HG02571 (cell line): ENCODE measurements around the gene C4orf33.
A peak's percentile ranks its signal among the peaks of the same experiment; 100 is the strongest.
"Not testable (repeated sequence)": the region's sequence is repeated elsewhere in the genome, so short reads cannot be mapped to it uniquely, and the experiment has no call there.

Experiments
- ATAC-seq: cut with Tn5 transposase; IDR thresholded peaks from one replicate; pipeline ENCODE4 v1.9.1; 2021; ENCODE audit warnings: mild to moderate bottlenecking, moderate library complexity; ENCODE audit not compliant: unreplicated experiment

The C4orf33 gene

DNA sequence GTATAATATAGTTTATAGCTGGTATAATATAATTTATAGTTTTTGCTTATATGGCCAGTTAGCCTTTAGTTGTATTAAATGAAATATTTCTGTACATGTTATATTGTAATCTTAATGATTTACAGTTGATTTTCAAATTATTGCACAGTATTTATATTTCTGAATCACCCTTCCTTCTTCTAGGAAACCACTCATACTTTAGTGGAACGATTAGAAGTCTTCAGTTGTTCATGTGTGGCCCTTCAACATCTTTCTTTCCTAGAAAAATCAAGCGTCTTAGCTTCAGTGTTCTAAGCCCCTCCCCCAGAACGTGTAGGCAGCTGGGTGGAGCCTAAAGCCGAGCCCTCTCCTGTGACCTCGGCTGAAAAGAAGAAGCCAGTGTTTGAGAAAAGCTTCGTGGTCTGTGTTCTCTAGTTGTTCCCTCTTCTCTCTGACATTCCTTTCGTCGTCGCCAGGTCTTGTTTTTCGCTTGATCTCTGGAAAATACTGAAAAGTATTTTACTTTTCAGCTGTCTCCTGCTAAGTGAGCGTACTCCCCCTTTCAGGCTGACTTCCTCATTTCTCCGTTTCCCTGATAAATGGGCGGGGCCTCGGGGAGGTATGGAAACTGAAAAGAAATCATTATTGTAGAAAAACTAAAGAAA lies at the start of gene C4orf33:
TSS of gene C4orf33 (plus strand) at position 342 of the 644 bp plus-strand sequence. CDS start 6,459 bp downstream, outside the sequence.
- ATAC-seq: peak; percentile 44

DNA sequence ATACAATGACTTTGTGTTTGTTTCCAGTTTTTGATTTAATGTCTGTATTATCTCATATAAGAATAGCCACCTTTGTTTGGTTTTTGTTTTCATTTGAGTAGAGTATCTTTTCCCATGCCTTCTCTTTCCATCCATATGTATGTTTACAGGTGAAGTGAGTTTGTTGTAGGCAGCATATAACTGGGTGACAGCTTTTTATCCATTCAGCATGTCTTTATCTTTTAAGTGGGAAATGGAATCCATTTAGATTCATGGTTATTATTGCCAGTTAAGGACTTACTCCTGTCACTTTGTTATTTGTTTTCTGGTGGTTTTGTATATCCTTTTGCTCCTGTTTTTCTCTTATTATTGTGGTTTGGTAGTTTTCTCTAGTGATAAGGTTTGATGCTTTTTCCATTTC lies 36.9 kb upstream of the C4orf33 start:
- no peak for ATAC-seq

GRCh38 chr4:129062580-129062979 lies 33.4 kb upstream of the C4orf33 start:
- no peak for ATAC-seq

DNA sequence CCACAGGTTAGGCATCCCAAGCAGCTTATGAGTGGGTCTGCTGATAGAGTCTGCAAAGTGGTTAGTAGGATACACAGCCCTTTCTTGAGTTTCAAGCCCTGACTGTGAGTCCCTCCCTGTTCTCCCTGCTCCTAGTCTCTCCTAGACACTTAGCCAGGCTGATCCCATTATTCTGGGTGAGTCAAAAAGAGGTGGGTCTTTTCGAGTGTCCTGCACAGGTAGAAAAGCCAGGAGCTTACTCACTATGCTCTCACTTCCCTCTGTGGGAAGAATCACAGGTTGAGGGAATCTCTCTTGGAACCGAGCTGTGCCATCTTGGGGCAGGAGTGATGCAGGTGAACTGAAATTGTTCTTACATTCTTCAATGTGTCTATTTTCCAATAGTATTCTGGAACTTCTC lies 32.3 kb upstream of the C4orf33 start:
- no peak for ATAC-seq

- no peak for ATAC-seq
These were observed 31.2 kb upstream of the C4orf33 start for GRCh38 chr4:129064717-129065116.

DNA sequence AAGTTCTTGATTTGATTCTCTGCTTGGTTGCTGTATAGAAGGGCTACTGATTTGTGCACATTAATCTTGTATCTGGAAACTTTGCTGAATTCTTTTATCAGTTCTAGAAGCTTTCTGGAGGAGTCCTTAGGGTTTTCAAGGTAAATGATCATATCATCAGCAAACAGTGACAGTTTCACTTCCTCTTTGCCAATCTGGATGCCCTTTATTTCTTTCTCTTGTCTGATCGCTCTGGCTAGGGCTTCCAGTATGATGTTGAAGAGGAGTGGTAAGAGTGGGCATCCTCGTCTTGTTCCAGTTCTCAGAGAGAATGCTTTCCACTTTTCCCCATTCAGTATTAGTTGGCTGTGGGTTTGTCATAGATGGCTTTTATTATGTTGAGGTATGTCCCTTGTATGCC lies 26.4 kb upstream of the C4orf33 start:
- ATAC-seq: not testable (repeated sequence)

DNA sequence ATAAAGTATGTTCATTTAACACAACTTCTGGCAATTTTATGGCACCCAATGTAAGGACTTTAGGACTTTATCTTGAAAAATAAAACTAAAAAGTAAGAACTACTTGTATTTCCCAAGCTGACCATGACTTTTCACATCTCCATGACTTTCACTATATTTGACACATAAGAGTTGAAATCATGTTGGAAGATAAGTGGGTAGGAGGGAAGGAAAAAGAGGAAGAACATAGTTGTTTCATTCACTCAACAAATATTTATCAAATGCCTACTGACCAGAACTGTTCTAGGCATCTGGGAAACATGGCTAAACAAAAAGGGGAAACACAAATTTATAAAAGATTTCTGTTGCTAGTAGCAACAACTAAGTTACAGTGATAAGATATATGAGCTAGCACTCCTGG lies 18.6 kb upstream of the C4orf33 start:
- no peak for ATAC-seq

DNA sequence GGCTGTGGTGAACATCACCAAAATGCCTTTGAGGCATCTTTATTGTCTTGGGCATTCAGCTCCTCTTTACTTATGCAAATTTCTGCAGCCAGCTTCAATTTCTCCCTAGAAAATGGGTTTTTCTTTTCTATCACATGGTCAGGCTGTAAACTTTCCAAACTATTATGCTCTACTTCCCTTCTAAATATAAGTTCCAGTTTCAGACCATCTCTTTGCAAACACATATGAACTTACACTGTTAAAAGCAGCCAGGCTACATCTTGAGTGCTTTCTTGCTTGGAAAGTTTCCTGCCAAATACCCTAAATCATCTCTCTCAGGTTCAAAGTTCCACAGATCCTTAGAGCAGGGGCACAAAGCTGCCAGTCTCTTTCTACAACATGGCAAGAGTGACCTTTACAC lies 15.8 kb upstream of the C4orf33 start:
- no peak for ATAC-seq

DNA sequence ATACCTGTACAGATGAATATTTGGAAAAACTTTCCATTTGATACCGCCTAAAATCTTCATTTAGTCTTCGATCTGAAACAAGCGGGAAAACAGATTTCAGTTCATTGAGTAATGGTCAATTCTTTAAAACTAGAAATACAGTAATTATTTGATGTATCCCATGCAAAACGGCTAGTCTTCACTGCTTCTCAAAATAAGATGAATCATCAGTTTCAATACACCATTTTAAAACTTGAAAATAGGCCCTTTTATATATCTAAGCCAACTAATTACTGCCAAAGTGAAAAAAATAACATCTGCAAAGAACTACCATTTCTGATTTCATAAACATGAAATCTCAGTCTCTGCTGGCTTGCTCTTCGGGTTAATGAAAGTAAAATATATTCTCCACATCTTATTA lies 13.7 kb upstream of the C4orf33 start:
- no peak for ATAC-seq

GRCh38 chr4:129085472-129085871 lies 10.5 kb upstream of the C4orf33 start:
- no peak for ATAC-seq

DNA sequence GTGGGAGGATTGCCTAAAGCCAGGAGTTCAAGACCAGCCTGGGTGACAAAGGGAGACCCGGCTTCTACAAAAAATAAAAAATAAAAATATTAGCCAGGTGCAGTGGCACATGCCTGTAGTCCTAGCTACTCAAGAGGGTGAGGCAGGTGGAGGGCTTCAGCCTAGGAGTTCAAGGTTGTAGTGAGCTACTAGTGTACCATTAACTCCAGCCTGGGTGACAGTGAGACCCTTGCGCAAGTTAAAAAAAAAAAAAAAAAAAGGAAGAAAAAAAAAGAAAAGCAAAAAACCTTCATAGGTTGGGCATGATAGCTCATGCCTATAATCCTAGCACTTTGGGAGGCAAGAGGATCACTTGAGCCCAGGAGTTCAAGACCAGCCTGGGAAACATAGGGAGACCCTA lies 8.4 kb upstream of the C4orf33 start:
- no peak for ATAC-seq

- no peak for ATAC-seq
These were observed 3.2 kb upstream of the C4orf33 start for GRCh38 chr4:129092631-129093190.

DNA sequence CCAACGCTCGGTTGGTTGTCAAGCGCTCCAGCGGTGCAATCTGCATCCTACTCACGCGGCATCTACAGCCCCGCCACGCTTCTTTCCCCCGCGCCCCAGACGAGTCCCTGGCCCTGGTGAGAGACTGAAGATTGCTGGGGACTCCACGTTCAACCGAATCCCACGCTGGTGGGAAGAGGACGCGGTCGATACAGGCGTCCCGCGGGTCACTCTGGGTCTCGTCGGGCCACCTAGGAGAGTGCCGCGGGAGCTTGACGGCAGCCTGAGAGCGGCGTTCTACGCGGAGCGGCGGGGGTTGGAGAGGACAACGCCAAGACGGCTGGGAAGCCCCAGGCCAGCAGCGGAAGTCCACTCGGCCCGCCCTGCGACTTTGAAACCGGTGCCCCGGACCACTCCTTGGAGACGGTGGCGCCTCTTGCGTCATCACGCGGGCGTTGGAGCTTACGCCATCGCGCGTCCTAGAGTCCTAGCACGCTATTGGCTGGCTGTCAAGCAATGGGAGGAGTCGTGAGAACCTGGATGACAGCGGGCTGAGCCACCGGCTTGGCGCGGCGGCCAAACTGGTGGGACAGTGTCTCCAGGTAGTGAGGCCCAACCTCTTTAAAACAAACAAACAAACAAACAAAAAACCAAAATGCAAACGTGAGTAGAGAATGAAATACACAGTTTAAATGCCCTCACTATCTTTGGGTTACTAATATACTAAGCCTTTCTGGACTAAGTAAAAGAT lies 2.6 kb upstream of the C4orf33 start, which contains the start of gene SCLT1:
TSS of gene SCLT1 (minus strand) at position 349 of the 730 bp plus-strand sequence. CDS start 436 bp downstream, outside the sequence.
- ATAC-seq: peak; percentile 94

DNA sequence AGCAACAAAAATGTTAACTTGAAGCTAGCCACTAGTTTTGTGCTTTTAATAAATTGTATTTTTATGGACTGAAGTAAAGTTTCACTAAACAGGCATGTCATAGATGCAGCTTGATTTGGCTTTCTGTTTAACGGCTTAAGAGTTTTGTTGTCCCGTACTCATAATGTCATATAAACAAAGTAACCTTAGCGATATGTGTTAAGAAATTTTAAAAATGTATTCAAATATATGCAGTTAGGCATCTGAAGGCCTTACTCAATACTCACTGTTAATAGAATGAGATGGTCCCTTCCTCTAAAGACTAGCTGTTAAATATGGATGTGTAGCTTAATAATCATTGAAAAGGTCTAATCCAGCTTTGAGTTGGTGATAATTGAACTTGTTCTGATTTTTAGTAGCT lies 1.6 kb upstream of the C4orf33 start:
- no peak for ATAC-seq

DNA sequence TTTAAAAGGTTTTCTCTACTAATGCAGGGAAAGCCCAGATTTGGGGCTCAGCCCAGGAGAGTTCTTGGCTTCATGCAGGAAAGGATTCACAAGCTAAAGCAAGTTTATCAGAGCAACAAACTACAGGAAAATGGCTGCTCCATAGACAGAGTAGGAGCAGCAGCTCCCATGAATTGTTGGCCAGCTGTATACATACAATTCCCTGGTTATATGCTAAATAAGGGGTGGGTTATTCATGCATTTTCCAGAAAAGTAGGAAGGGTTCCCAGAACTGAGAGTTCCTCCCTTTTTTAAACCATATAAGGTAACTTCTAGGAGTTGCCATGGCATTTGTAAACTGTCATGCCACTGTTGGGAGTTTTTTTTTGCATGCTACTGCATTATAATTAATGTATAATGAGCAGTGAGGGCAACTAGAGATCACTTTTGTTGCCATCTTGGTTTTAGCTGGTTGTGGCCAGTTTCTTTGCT lies 2.6 kb downstream of the C4orf33 start:
- no peak for ATAC-seq

DNA sequence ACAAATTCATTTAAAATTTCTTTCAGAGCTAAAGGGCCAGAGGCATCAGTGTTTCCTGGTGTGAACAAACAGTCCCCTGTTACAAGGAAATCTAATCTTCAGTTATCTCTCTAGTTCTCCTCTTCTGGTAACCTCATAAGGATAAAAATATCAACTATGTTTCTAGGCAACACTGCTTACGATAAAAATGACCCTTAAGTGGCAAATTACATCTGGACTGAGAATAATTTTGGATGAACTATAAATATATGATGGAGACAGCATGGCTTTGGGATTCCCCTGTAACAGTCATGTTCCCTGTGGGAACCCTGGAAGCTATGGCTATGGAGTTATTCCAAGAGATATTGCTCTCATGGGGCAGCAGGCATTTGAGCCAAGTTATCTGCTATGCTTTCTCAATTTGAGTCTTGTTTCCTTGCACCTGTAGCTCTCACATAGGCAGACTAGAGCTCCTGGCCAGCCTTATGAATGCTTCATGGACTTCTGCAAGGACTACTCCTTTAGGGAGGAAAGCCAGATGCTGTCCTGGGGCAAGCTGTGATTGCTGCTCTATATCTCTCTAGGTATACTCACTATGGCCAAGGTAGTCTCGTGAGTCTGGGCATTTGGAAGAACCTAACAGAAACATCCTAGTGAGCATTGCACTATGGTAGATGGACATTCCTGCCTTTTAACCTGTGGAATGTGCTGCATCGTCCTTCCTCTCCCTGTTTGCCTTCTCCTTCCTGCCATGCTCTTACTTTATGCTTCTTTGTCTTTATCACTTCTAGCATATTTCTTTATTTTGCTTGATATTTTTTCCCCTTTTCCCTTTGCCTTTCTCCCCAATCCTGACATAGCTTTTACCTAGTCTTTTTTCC lies 14.2 kb downstream of the C4orf33 start:
- ATAC-seq: no peak

DNA sequence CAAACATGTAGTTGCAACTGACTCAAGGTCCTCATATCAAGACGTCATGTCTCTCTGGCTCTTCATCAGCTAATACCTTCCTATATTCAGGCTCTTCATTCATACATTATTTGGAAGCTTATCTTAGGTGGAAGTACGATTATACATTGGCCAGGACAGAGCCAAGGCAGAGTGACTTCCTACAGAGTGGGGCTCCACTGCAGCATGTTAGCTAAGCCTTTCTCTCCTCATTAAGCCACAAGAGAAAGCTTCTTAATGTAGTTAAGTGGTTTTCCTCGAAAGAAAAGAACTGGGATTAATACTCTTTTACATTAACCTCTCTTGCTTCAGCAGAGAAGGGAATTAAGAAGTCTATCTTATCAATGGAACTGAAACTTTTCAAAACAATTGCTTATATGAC lies 15.0 kb downstream of the C4orf33 start:
- ATAC-seq: no peak

DNA sequence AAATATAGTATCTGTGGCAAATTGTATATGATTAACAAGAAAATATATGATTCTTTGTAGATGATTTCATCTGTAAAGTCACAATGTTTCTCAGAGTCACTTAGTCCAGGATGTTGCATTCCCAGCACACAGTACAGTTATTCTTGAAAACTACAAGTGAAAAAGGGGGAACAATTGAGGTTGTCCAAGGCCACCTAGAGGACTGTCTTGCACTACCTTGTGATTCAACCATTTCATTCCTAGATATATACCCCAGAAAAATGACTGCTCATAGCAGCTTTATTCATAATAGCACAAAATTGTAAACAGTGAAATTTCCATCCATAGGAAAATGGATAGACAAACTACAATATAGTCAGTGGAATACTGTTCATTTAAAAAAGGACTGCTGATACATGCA lies 16.0 kb downstream of the C4orf33 start:
- no peak for ATAC-seq

- no peak for ATAC-seq
These were observed 17.5 kb downstream of the C4orf33 start for GRCh38 chr4:129113434-129113833.

DNA sequence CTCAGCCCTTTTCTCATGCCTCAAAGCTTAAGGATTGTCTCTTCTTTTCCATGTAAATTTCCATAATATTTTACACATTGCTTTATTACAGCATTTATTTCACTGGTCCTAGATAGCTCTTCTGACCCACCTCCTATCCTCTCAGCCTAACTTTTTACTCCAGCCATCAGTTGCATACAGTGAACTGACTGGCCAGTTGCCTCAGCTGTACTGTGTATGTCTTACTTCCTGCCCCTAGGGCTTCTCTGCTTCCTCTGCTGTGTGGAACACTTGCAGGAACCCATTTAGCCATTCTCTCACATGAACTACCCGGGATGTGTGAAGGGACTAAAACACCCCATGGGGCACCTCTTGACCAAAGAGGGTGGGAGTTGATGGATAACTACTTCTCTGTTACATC lies 18.0 kb downstream of the C4orf33 start:
- ATAC-seq: no peak

GRCh38 chr4:129117705-129118104 lies 21.8 kb downstream of the C4orf33 start:
- ATAC-seq: no peak
